ENCODE results near the gene SGK1.

The SGK1 gene

GRCh38 chr6:134165561-134166201 is 152.2 kb downstream of the SGK1 start:
- no peak for DNase-seq

GRCh38 chr6:134164300-134164699 is 153.6 kb downstream of the SGK1 start:
- DNase-seq = no peak

- DNase-seq = no peak
Observed at GRCh38 chr6:134162932-134163331, 155.0 kb downstream of the SGK1 start.

- DNase-seq = no peak
Observed at GRCh38 chr6:134161041-134161440, 156.9 kb downstream of the SGK1 start.

GRCh38 chr6:134152767-134153485 is 165.0 kb downstream of the SGK1 start:
- no peak for DNase-seq

- no peak for DNase-seq
Observed at GRCh38 chr6:134148566-134148965, 169.3 kb downstream of the SGK1 start.

GRCh38 chr6:134147034-134147533 is 170.8 kb downstream of the SGK1 start:
- no peak for DNase-seq

GRCh38 chr6:134146268-134147033 is 171.5 kb downstream of the SGK1 start:
- DNase-seq = no peak

GRCh38 chr6:134145786-134146185 is 172.1 kb downstream of the SGK1 start:
- no peak for DNase-seq

GRCh38 chr6:134138226-134138975 is 179.5 kb downstream of the SGK1 start:
- DNase-seq = no peak

GRCh38 chr6:134134654-134135053 is 183.3 kb downstream of the SGK1 start:
- no peak for DNase-seq

- no peak for DNase-seq
Observed at GRCh38 chr6:134132494-134133141, 185.3 kb downstream of the SGK1 start.

- DNase-seq = no peak
Observed at GRCh38 chr6:134131530-134132139, 186.3 kb downstream of the SGK1 start.

GRCh38 chr6:134128146-134128545 is 189.8 kb downstream of the SGK1 start:
- no peak for DNase-seq

- no peak for DNase-seq
Observed at GRCh38 chr6:134123666-134124208, 194.2 kb downstream of the SGK1 start.

GRCh38 chr6:134122775-134123174 is 195.1 kb downstream of the SGK1 start:
- no peak for DNase-seq

GRCh38 chr6:134119486-134119885 is 198.4 kb downstream of the SGK1 start:
- no peak for DNase-seq

All from activated effector memory CD4-positive, alpha-beta T cell treated with anti-CD3 and anti-CD28 coated beads, Interleukin-2, amount 50 U/mL, for 16 hours (primary cell).